Gastroesophageal sphincter (tissue), 3 donors: ENCODE measurements around the gene MUS81.

Source experiments
- EP300 ChIP-seq: sonication (generic); formaldehyde crosslinking; IDR thresholded peaks from one replicate; pipeline ENCODE4 v1.6.1; 2017; ENCODE audit warnings: antibody characterized with exemption, mild to moderate bottlenecking
- POLR2A ChIP-seq, 2 donors: fragments of 450-650 bp; IDR thresholded peaks; one replicate each; pipeline ENCODE4 v1.6.1; 2017; ENCODE audit warnings: antibody characterized with exemption in 2 of 2, mild to moderate bottlenecking in 2 of 2, moderate library complexity in 1 of 2
- POLR2AphosphoS5 ChIP-seq: sonication (generic); formaldehyde crosslinking; IDR thresholded peaks from one replicate; pipeline ENCODE4 v1.6.1; 2017; ENCODE audit warnings: antibody characterized with exemption
- TF ChIP-seq, protein P1 (sequence below), 4 experiments: fragments of 200-600 bp in 2 of 4; fragments of 450-650 bp in 2 of 4; sonication (generic) in 1 of 4; IDR thresholded peaks; one replicate each; pipeline ENCODE4 v1.5.1; 2017 to 2019; ENCODE audit warnings: antibody characterized with exemption in 4 of 4, mild to moderate bottlenecking in 2 of 4, moderate library complexity in 2 of 4

DNA sequence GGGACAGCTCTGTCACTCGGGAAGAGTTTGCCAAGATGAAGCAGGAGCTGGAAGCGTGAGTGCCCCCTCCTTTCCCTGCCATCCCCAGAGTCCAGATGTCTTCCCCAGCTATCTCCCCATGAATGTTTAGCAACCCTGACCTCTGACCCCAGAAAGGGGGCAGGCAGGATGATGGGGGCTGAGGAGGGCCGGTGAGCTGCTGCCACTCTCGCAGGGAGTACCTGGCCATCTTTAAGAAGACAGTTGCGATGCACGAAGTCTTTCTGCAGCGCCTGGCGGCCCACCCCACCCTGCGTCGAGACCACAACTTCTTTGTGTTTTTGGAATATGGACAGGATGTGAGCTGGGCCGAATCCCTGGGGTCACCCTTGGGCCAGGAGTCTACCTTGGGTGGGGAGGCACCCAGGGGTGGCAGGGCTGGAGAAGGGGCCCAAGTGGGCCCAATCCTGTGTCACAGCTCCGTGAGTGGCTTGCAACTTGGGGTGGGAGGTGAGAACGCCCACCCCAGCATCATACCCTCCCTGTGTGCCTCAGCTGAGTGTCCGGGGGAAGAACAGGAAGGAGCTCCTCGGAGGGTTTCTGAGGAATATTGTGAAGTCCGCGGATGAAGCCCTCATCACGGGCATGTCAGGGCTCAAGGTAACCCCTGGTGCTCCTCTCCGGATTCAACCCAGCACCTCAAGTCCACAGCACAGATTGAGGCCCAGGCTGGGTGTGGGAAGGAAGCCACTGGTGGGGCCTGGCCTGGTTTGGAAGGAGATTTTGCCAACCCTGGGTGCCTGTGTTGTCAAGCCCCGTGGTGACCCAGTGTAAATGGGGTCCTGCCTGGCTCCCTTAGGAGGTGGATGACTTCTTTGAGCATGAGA is 9.8 kb upstream of the MUS81 start:
- TF ChIP-seq, protein P1, sequence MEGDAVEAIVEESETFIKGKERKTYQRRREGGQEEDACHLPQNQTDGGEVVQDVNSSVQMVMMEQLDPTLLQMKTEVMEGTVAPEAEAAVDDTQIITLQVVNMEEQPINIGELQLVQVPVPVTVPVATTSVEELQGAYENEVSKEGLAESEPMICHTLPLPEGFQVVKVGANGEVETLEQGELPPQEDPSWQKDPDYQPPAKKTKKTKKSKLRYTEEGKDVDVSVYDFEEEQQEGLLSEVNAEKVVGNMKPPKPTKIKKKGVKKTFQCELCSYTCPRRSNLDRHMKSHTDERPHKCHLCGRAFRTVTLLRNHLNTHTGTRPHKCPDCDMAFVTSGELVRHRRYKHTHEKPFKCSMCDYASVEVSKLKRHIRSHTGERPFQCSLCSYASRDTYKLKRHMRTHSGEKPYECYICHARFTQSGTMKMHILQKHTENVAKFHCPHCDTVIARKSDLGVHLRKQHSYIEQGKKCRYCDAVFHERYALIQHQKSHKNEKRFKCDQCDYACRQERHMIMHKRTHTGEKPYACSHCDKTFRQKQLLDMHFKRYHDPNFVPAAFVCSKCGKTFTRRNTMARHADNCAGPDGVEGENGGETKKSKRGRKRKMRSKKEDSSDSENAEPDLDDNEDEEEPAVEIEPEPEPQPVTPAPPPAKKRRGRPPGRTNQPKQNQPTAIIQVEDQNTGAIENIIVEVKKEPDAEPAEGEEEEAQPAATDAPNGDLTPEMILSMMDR (IDR thresholded peaks at IDR 0.05): no peak
- TF ChIP-seq EP300 (no peak), POLR2AphosphoS5 (no peak), POLR2A (IDR thresholded peaks at IDR 0.05) (no peak)
